Measurements from ENCODE around the gene WFIKKN1.

Gene WFIKKN1

GRCh38 chr16:625117-625976, 5.4 kb upstream of the WFIKKN1 start:
- DNase-seq: no peak
- Histone ChIP-seq H3K9me3 (no peaks in the 10 kb centered on the region), H3K4me1 (peaks cover 36% of the 10 kb centered on the region), H3K27me3 (peaks cover 4% of the 10 kb centered on the region; the same call in 1 of the 2 replicates), H3K36me3 (no peaks in the 10 kb centered on the region; the same call in 1 of the 2 replicates), H3K4me3 (ENCODE audit: low read depth, low read length) (no peak overlapping the region)
- no peak for TF ChIP-seq CTCF (IDR thresholded peaks at IDR 0.05; ENCODE audit: low read depth, low read length)

GRCh38 chr16:625977-626765, 4.6 kb upstream of the WFIKKN1 start:
- no peaks in the 10 kb centered on the region for H3K9me3 ChIP-seq
- H3K4me1 ChIP-seq: peaks cover 45% of the 10 kb centered on the region
- peaks cover 4% of the 10 kb centered on the region; the same call in 1 of the 2 replicates for H3K27me3 ChIP-seq
- no peak for DNase-seq
- no peak for TF ChIP-seq CTCF (IDR thresholded peaks at IDR 0.05; ENCODE audit: low read depth, low read length)
- no peak overlapping the region for H3K4me3 ChIP-seq (ENCODE audit: low read depth, low read length)
- no peaks in the 10 kb centered on the region; the same call in 1 of the 2 replicates for H3K36me3 ChIP-seq

GRCh38 chr16:626787-627453, 3.9 kb upstream of the WFIKKN1 start:
- peak; percentile 33 for DNase-seq
- no peaks in the 10 kb centered on the region for H3K9me3 ChIP-seq
- TF ChIP-seq CTCF (IDR thresholded peaks at IDR 0.05; ENCODE audit: low read depth, low read length): no peak
- H3K27me3 ChIP-seq: no peaks in the 10 kb centered on the region
- H3K36me3 ChIP-seq: no peaks in the 10 kb centered on the region; the same call in 1 of the 2 replicates
- H3K4me1 ChIP-seq: peaks cover 38% of the 10 kb centered on the region
- no peak overlapping the region for H3K4me3 ChIP-seq (ENCODE audit: low read depth, low read length)

- H3K27me3 ChIP-seq: no peaks in the 10 kb centered on the region
These were observed 3.1 kb upstream of the WFIKKN1 start for GRCh38 chr16:627454-628239.

More at GRCh38 chr16:627454-628239, 3.1 kb upstream of the WFIKKN1 start:
- Histone ChIP-seq H3K36me3 (no peaks in the 10 kb centered on the region; the same call in 1 of the 2 replicates), H3K4me3 (ENCODE audit: low read depth, low read length) (no peak overlapping the region), H3K9me3 (no peaks in the 10 kb centered on the region), H3K4me1 (peaks cover 36% of the 10 kb centered on the region)
- TF ChIP-seq CTCF (IDR thresholded peaks at IDR 0.05; ENCODE audit: low read depth, low read length): no peak
- DNase-seq: peak; percentile 36

All from BE2C (cell line).